HL-60 (cell line): ENCODE results near the gene GBP3.

Experiments used
- POLR2AphosphoS5 ChIP-seq: IDR thresholded peaks from 2 replicates; pipeline ENCODE4 v1.6.1; 2012; ENCODE audit warnings: low read depth
- SPI1 ChIP-seq: IDR thresholded peaks from 2 replicates; pipeline ENCODE4 v1.6.1; 2012; ENCODE audit warnings: low read depth, mild to moderate bottlenecking, borderline replicate concordance
- TF ChIP-seq, protein P1 (sequence below): IDR thresholded peaks from one replicate; pipeline ENCODE4 v1.5.1; 2011; ENCODE audit warnings: low read length, control low read depth, inconsistent platforms; ENCODE audit not compliant: insufficient read depth
- TF ChIP-seq, protein P2 (sequence below): IDR thresholded peaks from 2 replicates; pipeline ENCODE4 v1.6.1; 2012; ENCODE audit warnings: low read depth; ENCODE audit not compliant: insufficient replicate concordance

DNA sequence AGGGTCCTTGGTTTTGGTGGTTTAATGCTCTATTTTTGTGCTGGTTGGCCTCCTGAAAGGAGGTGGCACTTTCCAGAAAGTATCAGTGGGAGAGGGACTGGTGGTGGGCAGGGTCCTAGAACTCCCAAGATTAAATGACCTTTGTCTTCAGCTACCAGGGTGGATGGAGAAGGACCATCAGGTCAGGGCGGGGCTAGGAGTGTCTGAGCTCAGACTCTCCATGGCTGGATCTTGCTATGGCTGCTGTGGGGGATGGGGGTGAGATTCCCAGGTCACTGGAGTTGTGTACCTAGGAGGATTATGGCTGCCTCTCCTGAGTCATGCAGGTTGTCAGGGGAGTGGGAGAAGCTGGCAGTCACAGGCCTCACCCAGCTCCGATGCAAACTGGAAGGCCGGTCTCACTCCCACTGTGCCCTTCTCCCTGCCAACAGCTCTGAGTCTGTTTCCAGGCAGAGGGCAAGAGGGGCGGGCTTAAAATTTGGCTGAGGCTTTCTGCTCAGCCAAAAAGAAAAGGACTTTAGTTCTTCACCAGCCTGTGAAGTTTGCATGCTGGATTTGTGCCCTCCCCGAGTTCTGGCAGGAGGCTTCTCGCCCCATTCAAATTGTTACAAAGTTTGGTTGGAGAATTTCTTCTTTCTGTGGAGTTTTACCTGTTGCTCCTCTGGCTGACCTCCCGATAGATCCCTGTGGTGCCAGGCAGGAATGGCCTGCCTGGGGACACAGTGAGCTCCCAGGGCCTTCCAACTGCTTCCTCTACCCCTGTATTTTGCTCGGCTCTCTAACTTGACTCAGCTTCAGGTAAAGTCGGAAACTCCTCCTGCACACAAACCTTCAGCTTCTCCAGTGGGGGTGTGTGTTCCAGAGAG is 17.1 kb downstream of the GBP3 start:
- TF ChIP-seq, protein P1, sequence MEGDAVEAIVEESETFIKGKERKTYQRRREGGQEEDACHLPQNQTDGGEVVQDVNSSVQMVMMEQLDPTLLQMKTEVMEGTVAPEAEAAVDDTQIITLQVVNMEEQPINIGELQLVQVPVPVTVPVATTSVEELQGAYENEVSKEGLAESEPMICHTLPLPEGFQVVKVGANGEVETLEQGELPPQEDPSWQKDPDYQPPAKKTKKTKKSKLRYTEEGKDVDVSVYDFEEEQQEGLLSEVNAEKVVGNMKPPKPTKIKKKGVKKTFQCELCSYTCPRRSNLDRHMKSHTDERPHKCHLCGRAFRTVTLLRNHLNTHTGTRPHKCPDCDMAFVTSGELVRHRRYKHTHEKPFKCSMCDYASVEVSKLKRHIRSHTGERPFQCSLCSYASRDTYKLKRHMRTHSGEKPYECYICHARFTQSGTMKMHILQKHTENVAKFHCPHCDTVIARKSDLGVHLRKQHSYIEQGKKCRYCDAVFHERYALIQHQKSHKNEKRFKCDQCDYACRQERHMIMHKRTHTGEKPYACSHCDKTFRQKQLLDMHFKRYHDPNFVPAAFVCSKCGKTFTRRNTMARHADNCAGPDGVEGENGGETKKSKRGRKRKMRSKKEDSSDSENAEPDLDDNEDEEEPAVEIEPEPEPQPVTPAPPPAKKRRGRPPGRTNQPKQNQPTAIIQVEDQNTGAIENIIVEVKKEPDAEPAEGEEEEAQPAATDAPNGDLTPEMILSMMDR = no peak
- TF ChIP-seq, protein P2, sequence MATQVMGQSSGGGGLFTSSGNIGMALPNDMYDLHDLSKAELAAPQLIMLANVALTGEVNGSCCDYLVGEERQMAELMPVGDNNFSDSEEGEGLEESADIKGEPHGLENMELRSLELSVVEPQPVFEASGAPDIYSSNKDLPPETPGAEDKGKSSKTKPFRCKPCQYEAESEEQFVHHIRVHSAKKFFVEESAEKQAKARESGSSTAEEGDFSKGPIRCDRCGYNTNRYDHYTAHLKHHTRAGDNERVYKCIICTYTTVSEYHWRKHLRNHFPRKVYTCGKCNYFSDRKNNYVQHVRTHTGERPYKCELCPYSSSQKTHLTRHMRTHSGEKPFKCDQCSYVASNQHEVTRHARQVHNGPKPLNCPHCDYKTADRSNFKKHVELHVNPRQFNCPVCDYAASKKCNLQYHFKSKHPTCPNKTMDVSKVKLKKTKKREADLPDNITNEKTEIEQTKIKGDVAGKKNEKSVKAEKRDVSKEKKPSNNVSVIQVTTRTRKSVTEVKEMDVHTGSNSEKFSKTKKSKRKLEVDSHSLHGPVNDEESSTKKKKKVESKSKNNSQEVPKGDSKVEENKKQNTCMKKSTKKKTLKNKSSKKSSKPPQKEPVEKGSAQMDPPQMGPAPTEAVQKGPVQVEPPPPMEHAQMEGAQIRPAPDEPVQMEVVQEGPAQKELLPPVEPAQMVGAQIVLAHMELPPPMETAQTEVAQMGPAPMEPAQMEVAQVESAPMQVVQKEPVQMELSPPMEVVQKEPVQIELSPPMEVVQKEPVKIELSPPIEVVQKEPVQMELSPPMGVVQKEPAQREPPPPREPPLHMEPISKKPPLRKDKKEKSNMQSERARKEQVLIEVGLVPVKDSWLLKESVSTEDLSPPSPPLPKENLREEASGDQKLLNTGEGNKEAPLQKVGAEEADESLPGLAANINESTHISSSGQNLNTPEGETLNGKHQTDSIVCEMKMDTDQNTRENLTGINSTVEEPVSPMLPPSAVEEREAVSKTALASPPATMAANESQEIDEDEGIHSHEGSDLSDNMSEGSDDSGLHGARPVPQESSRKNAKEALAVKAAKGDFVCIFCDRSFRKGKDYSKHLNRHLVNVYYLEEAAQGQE = no peak
- TF ChIP-seq POLR2AphosphoS5 (no peak), SPI1 (no peak)
